Posterior vena cava (tissue), 2 donors: ENCODE measurements around the gene MCTP2. TPM values are rescaled to one million over a fixed set of nuclear protein-coding genes. Genes with fewer than 3 reads are reported as not detected.

ENCODE experiments used
- DNase-seq: peaks from one replicate; pipeline ENCODE4 v3.0.0-alpha.2; 2020; ENCODE audit warnings: low spot score
- intact Hi-C, 2 donors: fragments of 100-400 bp; cut with DNase I; formaldehyde crosslinking; loops; one replicate each; pipeline versions ENCODE4 v1.14.1 to v1.14.2; 2022 to 2023
- total RNA-seq, 2 donors: library from RNA; stranded (reverse); fragmentation: NEBNext Ultra II Directional; extraction: Animal tissue kit (Norgen Biotek cat#: 25700); gene quantifications; one replicate each; pipeline ENCODE4 v1.2.1, GENCODE V29; 2021
- donor health status: DM: yes; HTN: yes; CAD: no.
- donor health status: DM: yes; HTN: yes; CAD: no.

MCTP2 gene
- total RNA-seq, 2 donors from 2014 or later, result 3.7 to 8.2 TPM

DNA sequence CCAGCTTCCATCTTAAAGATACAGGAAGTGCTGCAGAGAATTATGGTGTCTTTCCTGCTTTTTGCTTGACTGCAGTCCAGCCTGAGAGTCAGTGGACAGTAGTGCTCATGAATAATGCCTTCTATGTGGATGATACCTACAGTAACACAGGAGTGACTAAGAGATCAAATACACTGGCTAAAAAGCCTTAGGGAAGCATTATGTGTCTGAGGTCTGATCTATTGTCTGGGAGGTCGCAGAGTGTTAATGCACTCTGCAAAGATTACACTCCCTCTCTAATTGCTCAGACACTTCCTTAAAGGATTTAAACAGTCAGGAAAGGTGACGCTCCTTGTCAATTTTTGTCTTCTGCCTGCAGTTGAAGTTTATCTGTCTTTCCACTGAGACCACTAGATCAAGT lies 183.6 kb downstream of the MCTP2 start:
- DNase-seq, result no peak
- intact Hi-C loops, result no loop called here

- DNase-seq, result no peak
- intact Hi-C loops, result no loop called here
These were observed 184.9 kb downstream of the MCTP2 start for GRCh38 chr15:94416267-94416666.

DNA sequence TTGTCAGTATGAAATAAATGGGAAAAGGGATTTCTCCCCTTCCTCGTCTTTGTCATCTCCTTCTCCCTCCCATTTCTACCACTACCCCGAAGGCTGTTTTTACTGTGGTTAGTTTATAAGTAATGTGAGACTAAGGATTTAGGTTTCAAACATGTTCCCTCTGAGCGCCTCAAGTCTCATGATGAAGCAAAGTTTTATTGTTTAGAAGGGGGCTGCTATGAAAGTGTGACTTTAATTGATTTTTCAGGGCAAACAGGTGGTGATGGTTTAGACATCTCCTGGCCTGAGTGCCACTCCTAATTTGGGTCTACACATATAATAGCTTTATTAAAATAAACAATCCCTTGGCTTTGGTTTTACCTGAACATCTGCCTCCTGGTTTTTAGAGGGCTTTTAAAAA lies 185.5 kb downstream of the MCTP2 start:
- no peak for DNase-seq
- intact Hi-C loops, result no loop called here

DNA sequence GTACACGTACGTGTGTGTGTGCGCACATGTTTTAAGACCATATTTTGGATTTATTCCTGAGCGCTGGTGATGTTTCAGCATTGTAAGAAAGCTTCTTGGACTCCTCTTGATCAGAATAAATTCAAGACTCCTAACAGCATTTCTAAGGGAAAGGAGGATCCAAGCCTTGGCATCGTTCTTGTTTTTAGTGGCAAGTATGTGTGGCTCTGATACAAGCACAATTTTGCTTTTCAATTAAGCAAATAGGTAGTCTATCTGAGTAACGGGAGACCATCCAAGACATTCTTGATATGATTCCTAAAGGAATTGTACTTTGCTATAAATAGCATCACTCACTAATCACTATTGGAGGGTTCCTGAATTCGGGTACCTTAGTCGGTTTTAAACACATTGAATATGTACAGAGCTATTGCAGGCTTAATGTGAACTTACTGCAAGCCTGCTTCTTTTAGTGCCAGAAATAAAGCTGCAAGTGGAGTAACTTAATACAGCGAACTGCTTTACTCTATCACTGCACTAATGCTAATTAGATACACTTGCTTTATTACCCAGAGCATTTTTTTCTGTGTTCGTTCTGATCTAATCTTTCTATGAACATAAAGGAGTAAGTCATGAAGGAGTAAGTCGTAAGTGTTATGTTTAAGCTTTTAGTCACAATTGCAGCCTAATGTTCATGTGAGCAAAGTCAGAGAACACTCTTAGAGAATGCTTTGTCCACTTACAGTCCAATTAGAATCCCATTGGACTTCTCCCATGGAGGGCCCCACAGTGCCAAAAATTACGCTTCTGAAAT lies 186.3 kb downstream of the MCTP2 start:
- no peak for DNase-seq
- intact Hi-C loops, result no loop called here

DNA sequence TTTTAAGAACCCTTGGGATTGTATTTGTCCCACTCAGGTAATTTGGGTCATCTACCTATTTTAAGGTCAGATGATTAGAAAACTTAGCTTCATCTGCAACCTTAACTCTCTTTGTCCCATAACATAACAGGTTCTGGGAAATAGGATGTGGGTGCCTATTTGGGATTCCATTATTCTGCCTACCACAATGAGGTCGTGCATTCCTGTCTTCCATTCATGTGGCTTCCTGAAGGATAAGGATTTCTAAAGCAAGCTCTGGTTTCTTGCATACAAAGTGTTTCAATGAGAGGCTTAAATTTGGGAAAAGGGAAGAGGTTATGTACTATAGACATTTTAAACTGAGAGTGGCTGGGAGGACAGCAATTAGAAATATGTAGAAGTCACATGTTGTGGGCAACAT lies 190.3 kb downstream of the MCTP2 start:
- intact Hi-C loops, result no loop called here
- DNase-seq, result no peak

- DNase-seq, result no peak
- intact Hi-C loops, result no loop called here
These were observed 200.9 kb downstream of the MCTP2 start for GRCh38 chr15:94432279-94432678.

DNA sequence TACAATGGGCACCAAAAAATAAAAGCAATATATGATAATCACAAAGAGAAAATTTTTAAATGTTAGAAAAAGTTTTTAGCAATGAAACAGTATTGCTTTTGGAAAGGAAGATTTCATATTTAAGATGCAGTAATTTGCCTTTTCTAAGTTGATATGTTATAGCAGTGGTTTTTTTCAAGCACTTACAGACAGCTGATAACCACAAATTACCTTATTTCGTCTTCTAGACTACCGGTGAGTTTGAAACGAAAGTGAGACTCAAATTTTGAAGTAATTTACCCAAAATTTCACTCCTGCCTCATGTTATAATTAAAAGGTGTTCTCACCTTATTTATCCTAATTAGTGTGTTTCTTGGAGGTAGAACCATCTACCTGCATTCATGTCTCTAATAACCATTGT lies 207.8 kb downstream of the MCTP2 start:
- DNase-seq, result no peak
- intact Hi-C loops, result no loop called here

DNA sequence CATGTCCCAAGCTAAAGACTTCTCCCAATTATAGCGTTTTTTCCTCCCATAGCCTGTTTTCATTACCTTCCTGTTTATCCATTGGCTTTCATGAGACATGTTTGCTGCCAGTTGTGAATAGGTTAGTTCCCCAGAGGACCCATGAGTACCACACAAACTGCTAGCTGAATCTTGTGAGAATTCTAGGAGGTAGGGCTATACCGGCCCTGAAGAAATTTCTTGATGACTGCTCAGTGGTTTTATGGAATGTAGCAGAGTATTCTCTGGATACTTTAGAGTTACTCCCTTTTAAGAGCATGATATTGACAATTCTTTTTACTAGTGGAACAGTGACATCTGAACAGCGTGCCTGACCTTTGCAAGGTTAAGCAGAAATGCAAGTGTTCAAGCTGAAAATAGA lies 210.4 kb downstream of the MCTP2 start:
- DNase-seq, result no peak
- intact Hi-C loops, result loop anchor here in 1 of 2 donors (5.0 kb wide), 1 partner anchor 776 kb away; no protein-coding TSS in a partner anchor

DNA sequence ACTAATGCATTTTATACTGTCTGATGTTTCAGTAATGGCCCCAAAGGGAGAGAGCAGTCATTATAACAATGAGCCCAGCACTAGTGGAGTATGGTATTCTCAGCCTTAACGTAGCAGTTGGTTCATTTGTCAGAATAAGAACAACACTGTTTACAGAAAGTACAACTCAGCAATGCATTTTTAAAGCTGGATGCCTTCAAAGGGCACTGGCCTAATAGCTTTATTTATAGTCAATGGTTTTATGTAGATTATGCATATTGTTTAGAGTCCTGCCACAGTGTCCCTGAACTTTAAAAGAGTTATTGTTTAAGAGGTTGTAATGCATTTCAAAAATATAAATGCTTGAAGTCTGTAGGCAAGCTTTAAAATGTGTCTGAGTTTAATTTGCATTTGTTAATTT lies 211.1 kb downstream of the MCTP2 start:
- no peak for DNase-seq
- intact Hi-C loops, result loop anchor here in 1 of 2 donors (5.0 kb wide), 1 partner anchor 775 kb away; no protein-coding TSS in a partner anchor

DNA sequence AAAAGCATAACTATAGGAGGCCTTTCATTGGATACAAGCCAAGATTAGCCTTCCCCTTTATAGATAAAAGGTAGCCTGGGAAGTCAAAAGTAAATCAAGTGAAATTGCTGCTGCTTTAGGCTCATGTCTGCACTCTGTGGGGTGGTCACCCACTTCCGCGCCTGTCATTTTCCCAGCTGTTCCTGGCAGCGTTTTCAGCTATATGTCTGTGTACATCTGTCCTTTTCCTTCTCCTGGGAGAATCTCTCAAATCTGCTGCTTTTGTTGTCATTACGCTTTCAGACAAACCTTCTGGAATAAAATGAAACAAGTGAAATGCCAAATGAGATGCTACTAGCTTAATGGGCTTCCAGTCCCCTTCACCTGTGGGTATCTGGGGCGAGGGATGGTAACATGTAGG lies 211.8 kb downstream of the MCTP2 start:
- intact Hi-C loops, result loop anchor here in 1 of 2 donors (5.0 kb wide), 1 partner anchor 774 kb away; no protein-coding TSS in a partner anchor
- no peak for DNase-seq

GRCh38 chr15:94445566-94446160 lies 214.3 kb downstream of the MCTP2 start:
- intact Hi-C loops, result no loop called here
- no peak for DNase-seq

DNA sequence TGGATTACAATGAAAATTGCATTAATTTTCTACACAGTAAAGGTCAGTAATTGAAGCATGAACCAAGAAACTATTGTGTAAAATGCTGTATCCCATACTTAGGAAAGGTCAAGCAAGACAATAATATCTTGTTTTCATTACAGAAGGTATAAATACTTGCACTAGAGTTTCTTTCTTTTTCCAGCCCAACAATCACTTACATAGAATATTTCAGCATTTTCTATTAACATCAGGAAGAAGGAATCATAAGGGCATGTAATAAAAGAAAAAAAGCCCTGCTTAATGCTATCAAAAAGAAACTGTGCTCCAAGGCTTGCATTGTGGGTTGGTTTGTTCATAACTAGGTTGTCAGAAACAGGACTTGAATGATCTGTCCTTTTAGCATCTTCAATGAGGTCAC lies 215.1 kb downstream of the MCTP2 start:
- no peak for DNase-seq
- intact Hi-C loops, result no loop called here

- DNase-seq, result no peak
- intact Hi-C loops, result no loop called here
These were observed 220.1 kb downstream of the MCTP2 start for GRCh38 chr15:94451466-94451865.

- DNase-seq, result no peak
- intact Hi-C loops, result no loop called here
These were observed 222.0 kb downstream of the MCTP2 start for GRCh38 chr15:94453227-94453988.

DNA sequence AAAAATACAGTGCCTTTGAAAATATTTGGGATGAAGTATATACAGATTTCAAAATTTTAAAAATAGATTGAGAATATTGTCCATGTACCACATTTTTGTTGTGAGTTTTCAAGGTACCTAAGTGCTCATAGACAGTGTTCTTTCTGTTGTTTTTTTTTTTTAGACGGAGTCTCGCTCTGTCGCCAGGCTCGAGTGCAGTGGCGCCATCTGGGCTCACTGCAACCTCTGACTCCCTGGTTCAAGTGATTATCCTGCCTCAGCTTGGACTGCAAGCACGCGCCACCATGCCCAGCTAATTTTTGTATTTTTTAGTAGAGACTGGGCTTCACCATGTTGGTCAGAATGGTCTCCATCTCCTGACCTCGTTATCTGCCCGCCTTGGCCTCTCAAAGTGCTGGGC lies 223.9 kb downstream of the MCTP2 start:
- DNase-seq, result no peak
- intact Hi-C loops, result no loop called here

GRCh38 chr15:94456226-94456625 lies 224.9 kb downstream of the MCTP2 start:
- intact Hi-C loops, result no loop called here
- DNase-seq, result no peak

DNA sequence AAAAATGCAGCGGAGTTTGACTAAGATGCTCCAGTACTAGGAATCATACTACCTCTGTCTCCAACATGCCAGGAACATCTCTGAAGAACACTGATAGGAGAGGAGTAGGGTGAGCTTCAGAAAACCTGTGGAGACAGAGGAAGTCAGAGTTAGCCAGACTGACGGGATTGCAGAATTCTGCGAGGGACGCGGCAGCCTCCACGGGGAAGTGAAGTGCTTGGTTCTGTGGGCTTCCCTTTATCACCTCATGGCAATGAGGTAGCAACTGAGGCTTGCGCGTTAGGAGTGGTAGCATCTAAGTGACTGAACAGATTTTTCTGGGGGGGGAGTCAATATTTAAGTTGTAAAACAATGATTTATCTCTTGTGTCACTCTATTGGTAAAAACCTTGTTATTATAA lies 226.3 kb downstream of the MCTP2 start:
- intact Hi-C loops, result no loop called here
- DNase-seq, result no peak

GRCh38 chr15:94460624-94461023 lies 229.3 kb downstream of the MCTP2 start:
- no peak for DNase-seq
- intact Hi-C loops, result loop anchor here in 1 of 2 donors (10.0 kb wide), 1 partner anchor 1856 kb away; no protein-coding TSS in a partner anchor

DNA sequence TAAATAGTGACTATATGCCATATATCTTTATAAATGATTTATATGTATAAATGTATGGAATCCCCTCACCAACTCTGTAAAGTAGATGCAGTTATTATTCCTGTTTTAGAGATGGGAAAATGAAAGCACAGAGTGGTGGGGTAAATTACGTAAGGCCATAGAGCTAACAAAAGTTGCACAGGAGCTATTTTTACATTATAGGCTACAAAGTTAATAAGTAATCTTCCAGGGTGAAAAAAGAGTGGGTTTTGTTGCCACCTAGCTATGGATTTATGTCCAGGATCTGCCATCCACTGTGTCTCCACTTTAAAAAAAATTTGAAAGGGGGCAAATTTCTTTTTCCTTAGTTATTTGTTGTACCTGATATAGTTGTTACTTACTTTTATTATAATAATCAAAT lies 235.7 kb downstream of the MCTP2 start:
- intact Hi-C loops, result loop anchor here in 1 of 2 donors (10.0 kb wide), 1 partner anchor 1862 kb away; no protein-coding TSS in a partner anchor
- no peak for DNase-seq

- no peak for DNase-seq
- intact Hi-C loops, result no loop called here
These were observed 239.1 kb downstream of the MCTP2 start for GRCh38 chr15:94470492-94470891.
